CD4-positive, alpha-beta T cell (primary cell): Measurements from ENCODE around the gene HPX. TPM values are rescaled to one million over a fixed set of nuclear protein-coding genes. Genes with fewer than 3 reads are reported as not detected.

Experiments used
- ATAC-seq: fragments of 200-7000 bp; cut with Tn5 transposase; one replicate; pipeline ENCODE4 v1.10.0; 2022; ENCODE audit warnings: mild to moderate bottlenecking; ENCODE audit not compliant: poor library complexity
- CTCF ChIA-PET: fragments of 350-600 bp; sonication (Branson Sonifier 250); formaldehyde crosslinking; loops from one replicate; lab custom pipeline; 2021; ENCODE audit warnings: antibody characterized with exemption, inconsistent platforms; lab: Charles Lee
- POLR2A ChIA-PET: fragments of 350-600 bp; sonication (Branson Sonifier 250); formaldehyde crosslinking; loops from one replicate; lab custom pipeline; 2021; ENCODE audit warnings: antibody characterized with exemption, inconsistent platforms; lab: Charles Lee
- DNase-seq, 14 experiments: peaks; one replicate each; pipeline ENCODE4 v3.0.0-alpha.2; 2013 to 2020; ENCODE audit warnings: mixed read lengths in 2 of 14
- H3K27ac ChIP-seq, 2 donors: one replicate each; pipeline versions ENCODE4 v1.5.1 to v1.7.0; 2013; ENCODE audit warnings: low read length in 2 of 2, low read depth in 1 of 2, mild to moderate bottlenecking in 1 of 2
- H3K27me3 ChIP-seq, 2 experiments: 1 replicate in 1 of 2; 2 replicates in 1 of 2; pipeline versions ENCODE4 v1.6.1 to v1.7.0; 2013; ENCODE audit warnings: low read length in 2 of 2, control low read depth in 1 of 2, mild to moderate bottlenecking in 1 of 2, moderate library complexity in 1 of 2; ENCODE audit not compliant: insufficient read depth in 2 of 2, control insufficient read depth in 1 of 2
- H3K36me3 ChIP-seq: one replicate; pipeline ENCODE4 v1.6.1; 2013; ENCODE audit warnings: low read length, control low read depth; ENCODE audit not compliant: insufficient read depth
- H3K4me1 ChIP-seq: one replicate; pipeline ENCODE4 v1.6.1; 2013; ENCODE audit warnings: low read length, control low read depth; ENCODE audit not compliant: insufficient read depth
- H3K4me3 ChIP-seq: one replicate; pipeline ENCODE4 v1.5.1; 2013; ENCODE audit warnings: mild to moderate bottlenecking, low read length, moderate library complexity
- H3K9me3 ChIP-seq, 2 experiments: 1 replicate in 1 of 2; 2 replicates in 1 of 2; pipeline versions ENCODE4 v1.6.1 to v1.7.0; 2013; ENCODE audit warnings: low read length in 2 of 2, mild to moderate bottlenecking in 2 of 2, control low read depth in 1 of 2, moderate library complexity in 1 of 2; ENCODE audit not compliant: control insufficient read depth in 1 of 2, insufficient read depth in 1 of 2
- H3K27ac Mint-ChIP-seq: one replicate; pipeline ENCODE4 v1.8.0; 2020; ENCODE audit warnings: mixed read lengths
- H3K27me3 Mint-ChIP-seq: one replicate; pipeline ENCODE4 v1.8.0; 2021; ENCODE audit warnings: mixed read lengths
- H3K36me3 Mint-ChIP-seq: one replicate; pipeline ENCODE4 v1.8.0; 2021; ENCODE audit warnings: low read depth, mixed read lengths
- H3K4me1 Mint-ChIP-seq: one replicate; pipeline ENCODE4 v1.8.0; 2021; ENCODE audit warnings: low read depth, mixed read lengths
- H3K4me3 Mint-ChIP-seq: one replicate; pipeline ENCODE4 v1.8.0; 2020; ENCODE audit warnings: mild to moderate bottlenecking, mixed read lengths
- H3K9me3 Mint-ChIP-seq: one replicate; pipeline ENCODE4 v1.8.0; 2020; ENCODE audit warnings: mixed read lengths
- CTCF ChIP-seq: fragments of 200-600 bp; IDR thresholded peaks from one replicate; pipeline ENCODE4 v1.8.0; 2022; ENCODE audit warnings: antibody characterized with exemption, mild to moderate bottlenecking
- intact Hi-C, 2 experiments: fragments of 100-400 bp; cut with DNase I in 1 of 2; cut with micrococcal nuclease in 1 of 2; formaldehyde crosslinking; loops; one replicate each; pipeline versions ENCODE4 v1.15.1 to v1.9.0; 2023 to 2025; cut with DNase I, micrococcal nuclease
- total RNA-seq, 174 experiments: library from RNA in 2 of 174; stranded (reverse) in 2 of 174; gene quantifications; one replicate each; pipeline ENCODE4 v1.2.3 and lab custom pipeline; 2021 to 2026

Gene HPX
- total RNA-seq, 2 experiments from 2014 or later: 0.52 to 0.87 TPM

GRCh38 chr11:6405052-6405667 is 35.6 kb downstream of the HPX start:
- ATAC-seq (no peak), DNase-seq (peak in 2 of 14 experiments; percentile 18 to 43)
- no peaks in the 10 kb centered on the region for H3K9me3 Mint-ChIP-seq
- H3K27me3 ChIP-seq: no peaks in the 10 kb centered on the region
- peak overlapping the region; percentile 69 for H3K4me3 Mint-ChIP-seq
- H3K36me3 Mint-ChIP-seq: peaks cover 69% of the 10 kb centered on the region
- peak overlapping the region; percentile 31 for H3K4me3 ChIP-seq
- intact Hi-C loops: no loop called here
- ChIA-PET CTCF (interaction anchor here (1.0 to 4.8 kb wide), 4 partner anchors 15 to 38 kb away, joined by 3 to 26 read pairs (median 6); no protein-coding TSS in a partner anchor), POLR2A (interaction anchor here (1.2 to 8.6 kb wide), 4 partner anchors 8 to 26 kb away, joined by 6 to 253 read pairs (median 148); partner anchors contain the start of genes APBB1 and SMPD1)
- H3K9me3 ChIP-seq: no peaks in the 10 kb centered on the region
- H3K27ac ChIP-seq: peak overlapping the region; percentile 75 to 91
- H3K36me3 ChIP-seq: peaks cover 32% of the 10 kb centered on the region
- peak overlapping the region; percentile 97 for H3K27ac Mint-ChIP-seq
- H3K27me3 Mint-ChIP-seq: no peaks in the 10 kb centered on the region
- no peak for TF ChIP-seq CTCF
- H3K4me1 ChIP-seq: peaks cover 88% of the 10 kb centered on the region
- H3K4me1 Mint-ChIP-seq: peaks cover 88% of the 10 kb centered on the region

GRCh38 chr11:6404342-6405051 is 36.3 kb downstream of the HPX start:
- Histone ChIP-seq H3K27me3 (no peaks in the 10 kb centered on the region), H3K27ac (peak overlapping the region; percentile 75 to 91), H3K4me1 (peaks cover 91% of the 10 kb centered on the region), H3K4me3 (peak overlapping the region; percentile 31), H3K36me3 (peaks cover 30% of the 10 kb centered on the region), H3K9me3 (no peaks in the 10 kb centered on the region)
- ATAC-seq (peak; percentile 64), DNase-seq (peak in 12 of 14 experiments; percentile 30 to 72 (median 50))
- peaks cover 87% of the 10 kb centered on the region for H3K4me1 Mint-ChIP-seq
- no peaks in the 10 kb centered on the region for H3K27me3 Mint-ChIP-seq
- CTCF ChIA-PET: interaction anchor here (1.3 to 4.8 kb wide), 3 partner anchors 26 to 39 kb away, joined by 3 to 26 read pairs (median 8); no protein-coding TSS in a partner anchor
- no peak for TF ChIP-seq CTCF
- H3K36me3 Mint-ChIP-seq: peaks cover 69% of the 10 kb centered on the region
- H3K4me3 Mint-ChIP-seq: peak overlapping the region; percentile 69
- intact Hi-C loops: no loop called here
- POLR2A ChIA-PET: interaction anchor here (1.0 to 8.6 kb wide), 9 partner anchors 8 to 279 kb away, joined by 3 to 253 read pairs (median 12); partner anchors contain the start of genes APBB1, ARFIP2, MRPL17 and SMPD1
- H3K27ac Mint-ChIP-seq: peak overlapping the region; percentile 97
- H3K9me3 Mint-ChIP-seq: no peaks in the 10 kb centered on the region

- DNase-seq (peak in 1 of 14 experiments; percentile 7), ATAC-seq (no peak)
- no peak for TF ChIP-seq CTCF
- Histone ChIP-seq H3K27ac (peak overlapping the region; percentile 75 to 91), H3K4me1 (peaks cover 87% of the 10 kb centered on the region), H3K27me3 (no peaks in the 10 kb centered on the region), H3K9me3 (no peaks in the 10 kb centered on the region), H3K36me3 (peaks cover 25% of the 10 kb centered on the region), H3K4me3 (peak overlapping the region; percentile 31)
- ChIA-PET POLR2A (interaction anchor here (1.0 to 8.6 kb wide), 17 partner anchors 9 to 280 kb away, joined by 3 to 253 read pairs (median 8); partner anchors contain the start of genes APBB1, ARFIP2, FHIP1B and MRPL17), CTCF (interaction anchor here (1.2 to 4.8 kb wide), 6 partner anchors 10 to 83 kb away, joined by 3 to 26 read pairs (median 8); partner anchors contain the start of gene APBB1)
- Mint-ChIP-seq H3K27me3 (no peaks in the 10 kb centered on the region), H3K4me1 (peaks cover 93% of the 10 kb centered on the region), H3K4me3 (peak overlapping the region; percentile 84), H3K27ac (peak overlapping the region; percentile 97), H3K9me3 (no peaks in the 10 kb centered on the region), H3K36me3 (peaks cover 73% of the 10 kb centered on the region)
- intact Hi-C loops: loop anchor here in 1 of 2 experiments (1.0 kb wide), 1 partner anchor 15 kb away; no protein-coding TSS in a partner anchor
Measured at GRCh38 chr11:6403539-6403938, 37.2 kb downstream of the HPX start.
